ENCODE measurements around the gene ZNF425.

DNA sequence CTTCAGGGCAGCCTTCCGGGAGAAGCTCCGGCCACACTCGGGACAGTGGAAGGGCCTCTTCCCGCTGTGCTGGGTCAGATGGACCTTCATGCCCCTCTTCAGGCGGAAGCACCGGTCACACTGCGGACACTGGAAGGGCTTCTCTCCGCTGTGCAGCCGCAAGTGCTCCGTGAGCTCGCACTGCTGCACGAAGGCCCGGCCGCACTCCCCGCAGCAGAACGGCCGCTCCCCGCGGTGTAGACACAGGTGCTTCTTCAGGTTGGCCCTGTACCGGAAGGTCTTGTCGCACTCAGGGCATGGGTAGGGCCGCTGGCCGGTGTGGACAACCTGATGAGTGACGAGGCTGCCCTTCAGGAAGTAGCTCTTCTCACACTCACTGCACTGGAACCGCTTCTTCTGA is 21.4 kb downstream of the ZNF425 start:
- TF ChIP-seq POLR2A (IDR thresholded peaks at IDR 0.05) (no peak), CTCF (IDR thresholded peaks at IDR 0.05) (no peak)
